GM13977 (cell line): ENCODE data around the gene ABLIM2.

Experiments
- DNase-seq: peaks from one replicate; pipeline ENCODE4 v3.0.0; 2012; ENCODE audit warnings: low spot score
- in situ Hi-C: fragments of 300-500 bp; cut with MboI; formaldehyde crosslinking; loops from one replicate; pipeline ENCODE4 v1.12.0; 2022; ENCODE audit warnings: low sequenced_read_pairs, low pct_unique_long_range_greater_than_20kb, mixed read lengths, inconsistent platforms; ENCODE audit not compliant: unreplicated experiment
- TF ChIP-seq, protein P1 (sequence below): IDR thresholded peaks from 2 replicates; pipeline ENCODE4 v1.5.1; 2012; ENCODE audit warnings: mild to moderate bottlenecking, control low read depth; ENCODE audit not compliant: insufficient read depth; ENCODE audit errors: extremely low read depth, missing control alignments

The ABLIM2 gene

DNA sequence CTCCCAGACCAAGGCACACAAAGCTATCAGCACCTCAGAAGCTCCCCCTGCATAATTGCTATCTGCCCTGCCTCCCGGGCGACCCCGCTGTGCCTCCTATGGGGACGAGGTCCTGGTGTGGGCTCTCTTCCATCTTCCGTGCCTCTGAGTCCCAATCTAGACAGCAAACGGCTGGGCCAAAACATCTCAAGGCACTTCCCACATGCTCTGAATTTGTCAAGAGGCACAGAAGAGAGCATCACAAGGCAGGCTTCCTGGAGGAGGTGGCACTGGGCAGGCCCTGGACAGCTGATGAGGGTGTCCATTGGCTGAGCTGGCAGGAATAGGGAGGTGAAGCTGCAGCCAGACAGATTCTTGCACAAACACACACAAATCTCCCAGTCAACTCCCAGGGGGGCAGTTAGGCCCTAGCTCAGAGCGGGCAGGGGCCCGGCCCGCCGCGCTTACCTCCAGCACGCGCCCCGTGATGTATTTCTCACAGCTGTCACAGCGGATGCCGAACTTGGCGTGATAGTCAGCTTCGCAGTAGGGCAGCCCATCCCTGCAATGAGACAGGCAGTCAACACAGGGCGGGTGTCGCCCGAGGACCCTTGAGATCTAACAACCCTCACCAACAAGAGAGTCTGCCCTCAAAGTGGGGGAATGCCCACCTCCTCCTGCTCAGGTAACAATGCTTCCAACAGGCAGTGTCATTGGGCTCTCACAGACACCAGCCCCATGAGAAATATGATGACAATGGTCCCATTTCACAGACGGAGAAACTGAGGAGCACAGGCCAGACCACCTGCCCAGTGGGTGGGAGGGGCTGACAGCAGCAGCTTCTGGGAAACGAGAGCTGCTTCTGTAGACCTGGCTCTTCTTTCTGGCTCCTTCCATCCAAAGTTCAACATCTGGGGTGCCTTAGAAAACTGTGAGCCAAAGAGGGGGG, 81.2 kb downstream of the ABLIM2 start:
- no peak for DNase-seq

GRCh38 chr4:8076023-8076422, 82.6 kb downstream of the ABLIM2 start:
- no peak for DNase-seq
- TF ChIP-seq, protein P1, sequence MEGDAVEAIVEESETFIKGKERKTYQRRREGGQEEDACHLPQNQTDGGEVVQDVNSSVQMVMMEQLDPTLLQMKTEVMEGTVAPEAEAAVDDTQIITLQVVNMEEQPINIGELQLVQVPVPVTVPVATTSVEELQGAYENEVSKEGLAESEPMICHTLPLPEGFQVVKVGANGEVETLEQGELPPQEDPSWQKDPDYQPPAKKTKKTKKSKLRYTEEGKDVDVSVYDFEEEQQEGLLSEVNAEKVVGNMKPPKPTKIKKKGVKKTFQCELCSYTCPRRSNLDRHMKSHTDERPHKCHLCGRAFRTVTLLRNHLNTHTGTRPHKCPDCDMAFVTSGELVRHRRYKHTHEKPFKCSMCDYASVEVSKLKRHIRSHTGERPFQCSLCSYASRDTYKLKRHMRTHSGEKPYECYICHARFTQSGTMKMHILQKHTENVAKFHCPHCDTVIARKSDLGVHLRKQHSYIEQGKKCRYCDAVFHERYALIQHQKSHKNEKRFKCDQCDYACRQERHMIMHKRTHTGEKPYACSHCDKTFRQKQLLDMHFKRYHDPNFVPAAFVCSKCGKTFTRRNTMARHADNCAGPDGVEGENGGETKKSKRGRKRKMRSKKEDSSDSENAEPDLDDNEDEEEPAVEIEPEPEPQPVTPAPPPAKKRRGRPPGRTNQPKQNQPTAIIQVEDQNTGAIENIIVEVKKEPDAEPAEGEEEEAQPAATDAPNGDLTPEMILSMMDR, result no peak
- in situ Hi-C loops, result no loop called here

More for the DNA sequence above, 81.2 kb downstream of the ABLIM2 start:
- TF ChIP-seq, protein P1, result no peak
- in situ Hi-C loops, result no loop called here

DNA sequence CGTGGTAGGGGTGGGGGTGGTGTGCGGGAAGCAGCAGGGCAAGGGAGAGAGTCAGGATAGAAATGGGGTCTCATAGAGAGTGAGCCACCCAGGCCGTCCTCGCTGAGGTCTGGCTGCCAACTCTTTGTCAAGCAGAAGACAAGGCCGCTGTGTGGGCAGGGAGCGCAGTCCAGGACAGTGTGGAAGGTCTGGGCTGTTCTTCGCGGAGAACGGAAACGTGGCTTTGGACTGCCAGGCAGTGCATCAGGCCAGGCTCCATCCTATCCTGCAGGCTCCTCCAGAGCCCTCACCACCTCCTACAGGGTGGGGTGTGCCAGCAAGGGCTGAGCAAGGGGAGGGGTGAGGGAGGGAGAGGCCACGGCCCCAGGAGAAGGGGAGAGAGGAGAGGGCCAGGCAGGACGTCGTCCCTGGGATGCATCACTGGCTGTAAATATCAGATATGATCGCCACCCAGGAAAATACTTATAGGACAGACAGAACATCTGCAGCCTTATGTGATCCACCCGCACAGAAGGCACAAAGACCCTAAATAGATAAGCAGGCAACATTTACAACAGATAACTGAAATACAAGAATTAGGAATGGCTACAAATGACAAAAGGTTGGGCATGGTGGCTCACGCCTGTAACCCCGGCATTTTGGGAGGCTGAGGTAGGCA, 85.3 kb downstream of the ABLIM2 start:
- TF ChIP-seq, protein P1, result no peak
- DNase-seq, result no peak
- in situ Hi-C loops, result no loop called here

DNA sequence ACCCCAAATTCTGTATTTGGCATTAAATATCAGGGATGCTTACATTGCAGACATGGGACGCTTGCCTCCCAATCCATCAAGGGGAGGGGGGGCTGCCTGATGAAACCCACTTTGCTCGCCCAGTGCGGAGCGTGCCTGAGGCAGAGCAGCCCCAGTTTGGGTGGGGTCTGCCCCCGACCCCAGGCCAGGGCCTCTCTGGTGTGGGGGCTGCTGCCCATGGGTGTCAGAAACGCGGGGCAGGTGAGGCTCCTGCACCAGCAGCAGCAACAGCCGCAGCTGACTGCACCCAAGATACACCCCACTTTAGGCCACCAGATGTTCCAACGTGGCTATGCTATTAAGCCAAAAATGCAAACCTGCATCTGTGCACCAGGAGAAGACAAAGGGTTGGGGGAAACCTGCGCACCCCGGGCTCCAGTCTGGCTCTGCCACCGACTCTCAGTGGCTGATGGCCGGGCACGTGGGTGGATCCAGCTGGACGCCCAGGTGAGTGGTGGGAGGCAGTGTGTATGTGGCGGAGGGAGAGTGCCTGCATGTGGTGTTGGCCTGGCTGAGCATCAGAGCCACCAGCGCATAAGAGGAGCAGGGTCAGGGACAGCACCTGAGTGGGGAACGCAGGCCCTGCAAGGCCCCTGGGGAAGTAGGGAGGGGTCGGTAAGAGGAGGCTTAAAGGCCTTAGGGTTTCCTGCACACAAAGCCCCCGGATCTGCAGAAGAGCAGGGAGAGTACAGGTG, 86.2 kb downstream of the ABLIM2 start:
- TF ChIP-seq, protein P1, result no peak
- no peak for DNase-seq
- in situ Hi-C loops, result no loop called here

DNA sequence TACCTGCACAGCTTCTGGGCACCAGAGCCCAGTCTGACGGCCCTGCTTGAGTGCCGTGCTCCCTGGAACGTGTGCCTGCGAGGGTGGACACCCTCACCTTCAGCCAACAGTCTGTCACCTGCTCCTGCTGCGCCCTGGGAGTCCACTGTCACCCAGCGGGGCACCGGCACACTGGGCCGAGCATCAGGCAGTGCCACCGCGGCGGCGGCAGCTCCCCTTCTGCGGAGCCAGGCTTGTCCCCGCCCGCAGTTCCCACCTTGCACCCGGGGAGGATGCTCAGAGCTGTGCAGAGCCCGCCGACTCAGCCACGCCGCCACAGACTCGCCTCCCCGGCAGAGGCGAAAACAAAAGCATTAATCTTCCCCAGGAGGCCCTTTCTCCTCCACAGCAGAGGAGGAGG, 86.8 kb downstream of the ABLIM2 start:
- TF ChIP-seq, protein P1, result no peak
- no peak for DNase-seq
- in situ Hi-C loops, result no loop called here
